GM21786 (cell line): ENCODE results near the gene RGS14.
"Not testable (repeated sequence)": the region's sequence is repeated elsewhere in the genome, so short reads cannot be mapped to it uniquely, and the experiment has no call there.

Source experiments
- ATAC-seq: cut with Tn5 transposase; IDR thresholded peaks from one replicate; pipeline ENCODE4 v1.9.1; 2021; ENCODE audit not compliant: unreplicated experiment

Gene RGS14

DNA sequence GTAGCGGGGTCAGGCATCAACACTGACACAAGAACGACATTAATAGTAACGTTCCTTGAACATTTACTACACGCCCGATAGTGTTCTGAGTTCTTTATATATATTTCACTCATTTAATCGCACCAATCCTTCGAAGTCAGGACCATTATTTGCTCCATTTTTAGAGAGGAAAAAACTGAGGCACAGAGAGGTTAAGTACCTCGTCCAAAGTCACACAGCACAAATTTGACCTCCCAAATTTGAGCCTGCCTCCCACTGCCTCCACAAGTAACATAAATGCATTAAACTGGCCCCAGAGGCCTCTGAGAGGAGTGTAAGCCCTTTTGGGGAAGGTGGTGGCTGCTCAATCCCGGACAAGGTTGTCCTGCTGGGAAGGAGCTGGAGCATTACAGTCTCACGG is 5.8 kb downstream of the RGS14 start:
- ATAC-seq = no peak

DNA sequence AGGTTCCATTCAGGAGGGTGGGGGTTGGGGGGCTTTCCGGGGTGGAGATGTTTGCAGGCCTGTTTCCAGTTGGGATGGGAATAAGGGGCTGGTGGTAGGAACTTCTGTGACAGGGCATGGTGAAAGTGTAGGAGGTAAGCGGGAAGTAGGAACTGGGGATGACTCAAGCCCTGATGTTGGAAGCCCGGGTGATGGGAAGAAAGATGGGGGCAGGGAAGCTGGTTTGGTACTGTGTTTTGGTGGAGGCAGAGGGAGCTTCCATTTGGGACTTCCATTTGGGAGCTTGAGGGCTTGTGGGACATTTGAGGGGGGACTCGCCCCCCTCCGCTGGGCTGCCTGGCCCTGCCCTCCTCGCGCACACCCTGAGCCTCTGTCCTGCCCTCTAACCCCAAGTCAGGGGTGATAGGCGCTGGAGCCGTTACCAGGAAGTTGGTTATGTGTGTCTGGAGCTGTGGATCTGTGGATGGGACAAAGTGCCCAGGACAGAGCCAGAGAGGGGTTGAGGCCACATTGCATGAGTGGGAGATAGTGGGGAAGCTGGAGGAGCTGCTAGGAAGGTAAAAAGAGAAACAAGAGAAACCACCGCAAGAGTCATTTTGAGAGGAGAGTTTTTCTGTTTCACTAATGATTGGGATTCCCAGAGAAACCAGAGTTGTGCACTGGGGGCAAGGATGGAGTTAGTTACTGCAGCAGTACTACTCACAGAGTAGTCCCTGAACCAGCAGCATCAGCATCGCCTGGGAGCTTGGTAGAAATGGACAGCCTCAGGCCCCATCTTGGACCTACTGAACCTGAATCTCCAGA is 6.6 kb downstream of the RGS14 start:
- ATAC-seq = peak; percentile 35

DNA sequence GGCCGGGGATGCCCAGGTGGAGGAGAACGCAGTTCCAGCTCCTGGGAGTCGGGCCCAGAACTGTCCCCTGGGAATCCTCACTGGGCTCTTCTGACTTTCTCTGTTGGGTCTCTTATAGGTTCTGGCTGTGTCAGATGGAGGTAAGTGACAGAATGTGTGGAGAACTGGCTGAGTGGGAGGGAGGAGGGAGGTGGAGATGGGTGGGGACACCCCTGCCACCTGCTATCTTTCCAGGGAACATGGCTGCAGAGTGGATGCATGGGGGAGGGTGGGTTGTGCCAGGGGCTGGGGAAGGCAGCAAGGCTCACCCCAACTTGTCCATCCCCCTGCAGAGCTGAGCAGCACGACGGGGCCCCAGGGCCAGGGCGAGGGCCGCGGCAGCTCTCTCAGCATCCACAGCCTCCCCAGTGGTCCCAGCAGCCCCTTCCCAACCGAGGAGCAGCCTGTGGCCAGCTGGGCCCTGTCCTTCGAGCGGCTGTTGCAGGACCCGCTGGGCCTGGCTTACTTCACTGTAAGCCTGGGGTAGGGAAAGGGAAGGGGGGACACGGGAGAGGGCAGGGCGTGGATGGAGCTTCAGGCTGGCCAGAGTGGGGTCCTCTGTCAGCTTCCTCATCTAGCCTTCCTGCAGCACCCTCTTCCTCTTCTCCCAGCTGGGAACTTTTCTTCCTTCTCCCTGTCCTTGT is 8.3 kb downstream of the RGS14 start:
- no peak for ATAC-seq

DNA sequence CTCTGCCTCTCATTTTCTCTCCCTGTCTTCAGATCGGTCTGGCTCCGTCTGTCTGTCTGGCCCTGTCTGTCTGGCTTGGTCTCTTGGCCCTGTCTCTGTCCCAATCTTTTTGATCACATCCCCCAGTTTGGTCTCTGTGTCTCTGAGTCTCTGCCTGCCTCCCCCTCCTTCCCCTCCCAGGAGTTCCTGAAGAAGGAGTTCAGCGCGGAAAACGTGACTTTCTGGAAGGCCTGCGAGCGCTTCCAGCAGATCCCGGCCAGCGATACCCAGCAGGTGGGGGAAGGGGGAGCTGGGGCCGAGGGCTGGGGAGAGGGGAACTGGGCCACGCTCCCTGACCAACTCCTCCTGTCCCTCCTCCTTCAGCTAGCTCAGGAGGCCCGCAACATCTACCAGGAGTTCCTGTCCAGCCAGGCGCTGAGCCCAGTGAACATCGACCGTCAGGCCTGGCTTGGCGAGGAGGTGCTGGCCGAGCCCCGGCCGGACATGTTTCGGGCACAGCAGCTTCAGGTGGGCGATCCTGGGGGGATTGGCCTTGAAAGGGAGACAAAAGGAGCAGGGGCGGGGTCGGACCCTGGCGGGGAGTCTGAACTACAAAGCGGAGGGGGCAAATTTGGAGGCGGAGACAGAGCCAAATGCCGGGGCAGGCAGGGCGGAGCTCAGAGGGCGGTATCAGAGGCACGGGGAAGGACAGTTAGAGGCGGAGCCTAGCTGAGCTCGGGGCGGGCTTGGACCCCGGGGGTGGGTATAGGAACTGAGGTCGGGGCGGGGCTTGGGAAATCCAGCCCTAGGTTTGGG is 9.0 kb downstream of the RGS14 start:
- no peak for ATAC-seq

DNA sequence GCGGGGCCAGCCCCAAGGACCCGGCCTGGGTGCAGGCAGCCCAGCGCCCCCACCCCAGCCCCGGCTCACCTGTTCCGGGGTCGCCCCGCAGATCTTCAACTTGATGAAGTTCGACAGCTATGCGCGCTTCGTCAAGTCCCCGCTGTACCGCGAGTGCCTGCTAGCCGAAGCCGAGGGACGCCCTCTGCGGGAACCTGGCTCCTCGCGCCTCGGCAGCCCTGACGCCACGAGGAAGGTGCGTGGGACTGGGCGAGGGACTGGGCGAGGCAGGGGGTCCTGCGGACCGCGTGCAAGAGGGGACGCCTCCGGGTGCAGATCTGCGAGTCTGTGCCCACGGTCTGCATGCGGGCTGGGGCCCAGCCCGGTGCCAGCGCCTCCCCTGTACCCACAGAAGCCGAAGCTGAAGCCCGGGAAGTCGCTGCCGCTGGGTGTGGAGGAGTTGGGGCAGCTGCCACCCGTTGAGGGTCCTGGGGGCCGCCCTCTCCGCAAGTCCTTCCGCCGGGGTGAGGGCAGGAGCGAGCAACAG is 9.7 kb downstream of the RGS14 start:
- no peak for ATAC-seq

DNA sequence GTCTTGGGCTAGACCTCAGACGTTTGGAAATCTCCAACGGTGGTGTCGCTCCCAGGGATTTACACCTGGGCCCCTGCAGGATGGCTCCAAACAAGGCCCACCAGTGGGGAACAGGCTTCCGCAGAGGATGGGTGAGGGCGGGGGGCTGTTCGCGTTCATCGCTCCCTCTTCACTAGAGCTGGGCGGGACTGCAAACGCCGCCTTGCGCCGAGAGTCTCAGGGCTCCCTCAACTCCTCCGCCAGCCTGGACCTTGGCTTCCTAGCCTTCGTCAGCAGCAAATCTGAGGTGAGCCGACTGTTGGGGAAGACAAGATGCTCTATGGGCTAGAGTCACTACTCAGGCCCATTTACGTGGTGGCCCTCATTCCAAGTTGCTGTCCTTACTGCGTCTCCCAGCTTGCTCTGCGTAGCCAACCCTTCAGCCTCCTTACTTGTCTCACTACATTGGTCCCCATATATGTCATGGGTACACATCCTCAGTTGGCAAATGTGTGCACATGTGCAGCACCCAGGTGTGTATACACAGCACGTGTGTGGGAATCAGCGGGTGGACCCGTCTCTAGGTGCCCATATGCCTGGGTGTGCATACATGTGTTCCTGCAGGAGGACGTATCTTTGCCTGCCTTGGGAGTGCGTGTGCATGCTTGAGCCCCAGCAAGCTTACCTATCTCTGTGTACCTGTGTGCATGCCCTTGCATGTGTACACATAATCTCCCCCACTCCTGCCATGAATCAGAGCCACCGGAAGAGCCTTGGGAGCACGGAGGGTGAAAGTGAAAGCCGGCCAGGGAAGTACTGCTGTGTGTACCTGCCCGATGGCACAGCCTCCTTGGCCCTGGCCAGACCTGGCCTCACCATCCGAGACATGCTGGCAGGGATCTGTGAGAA is 10.5 kb downstream of the RGS14 start:
- no peak for ATAC-seq

DNA sequence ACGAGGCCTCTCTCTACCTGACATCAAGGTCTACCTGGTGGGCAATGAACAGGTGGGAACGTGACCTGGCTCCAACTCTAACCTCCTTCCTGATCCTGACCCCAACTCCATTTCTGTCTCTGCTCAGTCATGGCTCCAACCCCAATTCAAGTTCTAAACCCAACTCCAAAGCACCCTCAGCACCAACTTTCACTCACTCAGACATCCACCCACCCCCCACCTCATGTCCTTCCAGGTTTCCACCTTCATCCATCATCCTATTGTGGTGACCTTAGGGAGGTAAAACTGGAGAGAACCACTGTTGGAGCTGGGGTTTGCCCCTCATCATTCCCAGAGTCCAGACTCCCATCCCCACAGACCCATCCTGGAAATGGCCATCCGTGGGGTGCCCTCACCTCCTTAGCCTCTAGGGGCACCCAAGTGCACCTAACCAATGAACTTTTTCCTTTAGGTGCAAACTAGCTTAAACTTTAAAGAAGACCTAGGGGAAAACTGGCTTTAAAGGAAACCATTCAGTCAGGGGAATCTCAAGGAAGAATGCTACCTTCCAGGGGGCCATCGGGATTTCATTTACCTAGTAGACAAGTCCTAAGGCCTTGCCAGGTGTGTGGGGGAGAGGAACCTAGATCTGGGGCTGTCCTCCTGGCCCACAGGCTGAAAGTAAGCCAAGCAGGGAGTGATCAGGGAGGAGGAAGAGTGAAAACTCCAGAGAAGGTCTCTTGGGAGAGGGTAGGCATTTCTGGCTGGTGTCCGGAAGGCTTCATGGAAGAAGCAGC is 11.3 kb downstream of the RGS14 start:
- ATAC-seq = no peak

DNA sequence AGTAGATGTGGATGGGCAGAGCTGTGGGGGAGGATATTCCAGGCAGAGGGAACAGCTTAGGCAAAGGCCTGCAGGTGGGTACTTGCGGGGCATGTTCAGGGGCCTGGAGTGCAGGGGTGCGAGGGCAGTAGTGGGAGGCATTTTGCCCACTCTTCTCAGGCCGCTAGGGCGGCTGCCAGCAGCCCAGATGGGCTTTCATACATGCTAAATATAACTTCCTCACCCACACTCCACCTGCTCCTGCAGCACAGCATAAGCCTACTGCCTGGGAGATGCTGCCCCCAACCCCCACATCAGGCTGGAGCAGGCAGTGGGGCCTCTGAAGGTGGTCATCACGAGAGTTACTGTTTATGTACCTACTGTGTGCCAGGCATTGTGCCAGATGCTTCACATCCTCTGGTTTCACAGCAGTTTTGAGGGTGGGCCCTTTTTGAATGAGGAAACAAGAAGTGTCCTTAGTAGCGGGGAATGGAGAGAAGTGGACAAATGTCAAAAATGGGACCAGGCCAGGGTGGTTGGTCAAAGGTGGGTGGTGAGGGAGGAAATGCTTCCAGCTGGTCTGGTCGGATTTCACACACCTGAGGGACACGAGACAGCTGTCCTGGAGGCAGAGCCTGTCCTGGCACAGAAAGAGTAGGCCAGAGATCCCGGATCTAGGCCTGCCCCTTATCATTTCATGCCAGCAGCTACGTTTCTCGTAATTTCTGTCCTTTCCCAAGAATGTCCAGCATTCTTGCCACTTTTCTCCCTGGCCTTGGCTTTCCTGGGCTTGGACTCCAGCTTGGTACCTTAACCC is 12.1 kb downstream of the RGS14 start:
- no peak for ATAC-seq

DNA sequence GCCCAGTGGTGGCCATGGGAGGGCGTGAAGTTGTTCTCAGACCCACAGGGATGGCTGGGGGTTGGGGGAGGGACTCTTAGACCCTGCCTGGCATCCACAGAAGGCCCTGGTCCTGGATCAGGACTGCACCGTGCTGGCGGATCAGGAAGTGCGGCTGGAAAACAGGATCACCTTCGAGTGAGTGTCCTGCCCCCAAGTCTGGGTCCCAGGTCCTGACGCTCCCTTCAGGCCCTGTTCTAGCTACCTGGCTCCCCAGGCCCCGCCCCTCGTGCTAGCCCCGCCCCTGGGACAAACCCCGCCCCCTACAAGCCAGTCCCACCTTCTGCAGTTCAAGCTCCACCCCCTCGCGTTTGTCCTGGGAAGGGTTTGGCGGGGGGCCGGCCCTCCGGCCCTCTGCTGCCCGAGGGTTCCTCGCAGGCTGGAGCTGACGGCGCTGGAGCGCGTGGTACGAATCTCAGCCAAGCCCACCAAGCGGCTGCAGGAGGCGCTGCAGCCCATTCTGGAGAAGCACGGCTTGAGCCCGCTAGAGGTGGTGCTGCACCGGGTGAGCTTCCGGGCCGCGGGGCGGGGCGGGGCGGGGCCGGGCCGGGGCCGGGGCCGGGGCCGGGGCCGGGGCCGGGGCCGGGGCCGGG is 12.9 kb downstream of the RGS14 start:
- ATAC-seq = peak; percentile 66

DNA sequence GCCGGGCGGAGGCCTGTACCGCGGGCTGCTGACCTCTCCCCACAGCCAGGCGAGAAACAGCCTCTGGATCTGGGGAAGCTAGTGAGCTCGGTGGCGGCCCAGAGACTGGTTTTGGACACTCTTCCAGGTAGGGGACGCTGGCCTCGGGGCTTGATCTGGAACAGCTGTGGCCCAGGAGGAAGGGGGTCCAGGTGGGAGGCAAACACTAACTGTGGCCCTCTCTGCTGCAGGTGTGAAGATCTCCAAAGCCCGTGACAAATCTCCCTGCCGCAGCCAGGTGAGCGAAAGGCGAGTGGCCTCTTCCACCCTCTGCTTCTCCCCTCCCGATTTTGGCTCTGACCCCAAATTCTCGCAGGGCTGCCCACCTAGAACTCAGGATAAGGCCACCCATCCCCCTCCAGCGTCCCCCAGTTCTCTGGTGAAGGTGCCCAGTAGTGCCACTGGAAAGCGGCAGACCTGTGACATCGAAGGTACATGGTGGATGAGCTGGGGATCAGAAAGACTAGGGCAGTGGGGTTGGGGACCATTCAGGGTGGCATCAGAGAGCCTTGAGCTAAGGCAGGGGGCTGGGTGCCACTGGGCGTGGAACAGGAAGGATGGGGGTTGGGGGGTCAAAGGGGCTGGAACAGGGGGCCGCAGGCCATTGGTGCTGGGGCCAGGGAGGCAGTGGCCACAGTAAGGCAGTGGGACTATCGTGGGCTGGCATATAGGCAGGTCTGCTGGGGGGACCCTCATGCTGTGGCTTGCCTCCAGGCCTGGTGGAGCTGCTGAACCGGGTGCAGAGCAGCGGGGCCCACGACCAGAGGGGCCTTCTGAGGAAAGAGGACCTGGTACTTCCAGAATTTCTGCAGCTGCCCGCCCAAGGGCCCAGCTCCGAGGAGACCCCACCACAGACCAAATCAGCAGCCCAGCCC is 13.7 kb downstream of the RGS14 start:
- no peak for ATAC-seq

DNA sequence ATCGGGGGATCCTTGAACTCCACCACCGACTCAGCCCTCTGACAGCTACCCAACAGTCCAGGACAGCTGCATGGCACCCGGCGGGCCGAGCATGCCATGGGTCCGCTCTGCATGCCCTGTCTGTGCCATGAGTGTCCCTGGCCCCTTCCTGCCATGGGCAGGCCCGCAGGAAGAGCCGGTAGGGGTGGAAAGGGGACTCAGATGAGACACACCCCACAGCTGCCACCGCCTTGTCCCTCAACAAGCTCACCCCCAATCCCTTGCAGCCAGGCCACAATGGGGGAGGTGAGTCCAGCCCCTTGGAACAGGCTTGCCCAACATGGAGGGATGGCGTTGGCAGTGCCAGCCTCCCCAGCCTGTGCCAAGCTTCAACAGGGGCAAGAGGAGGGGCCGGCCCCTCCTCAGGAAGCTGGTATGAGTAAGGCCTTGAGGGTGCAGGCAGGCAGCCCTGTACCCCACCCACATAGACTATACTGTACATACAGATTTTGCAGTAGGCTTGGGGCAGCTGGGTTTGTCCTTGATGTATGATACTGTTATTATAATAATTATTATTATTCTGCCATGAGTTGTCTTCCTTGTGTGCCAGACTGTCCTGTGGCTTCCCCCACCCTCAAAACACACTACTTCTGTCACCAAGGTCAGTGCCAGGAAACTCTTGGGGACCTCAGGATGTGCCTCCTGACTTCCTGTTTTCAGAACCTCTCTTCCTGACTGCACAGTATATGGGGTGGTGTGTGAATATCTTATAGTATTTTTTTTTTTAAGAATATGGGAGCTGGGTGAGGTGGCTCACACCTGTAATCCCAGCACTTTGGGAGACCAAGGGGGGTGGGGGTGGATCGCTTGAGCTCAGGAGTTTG is 14.5 kb downstream of the RGS14 start:
- ATAC-seq = no peak

DNA sequence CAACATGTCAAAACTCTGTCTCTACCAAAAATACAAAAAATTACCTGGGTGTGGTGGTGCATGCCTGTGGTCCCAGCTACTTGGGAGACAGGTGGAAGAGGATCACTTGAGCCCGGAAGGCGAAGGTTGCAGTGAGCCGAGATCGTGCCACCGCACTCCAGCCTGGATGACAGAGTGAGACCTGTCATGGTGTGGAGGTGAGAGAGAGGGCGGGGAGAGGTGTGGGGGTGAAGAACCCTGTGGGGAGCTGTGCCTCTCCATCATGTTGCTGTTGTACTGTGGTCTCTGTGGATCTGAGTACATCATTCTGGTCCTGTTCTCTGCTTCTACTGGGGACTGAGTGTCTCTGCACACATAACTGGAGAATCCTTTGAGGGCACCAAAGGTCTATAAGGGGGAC is 15.2 kb downstream of the RGS14 start:
- ATAC-seq = no peak

DNA sequence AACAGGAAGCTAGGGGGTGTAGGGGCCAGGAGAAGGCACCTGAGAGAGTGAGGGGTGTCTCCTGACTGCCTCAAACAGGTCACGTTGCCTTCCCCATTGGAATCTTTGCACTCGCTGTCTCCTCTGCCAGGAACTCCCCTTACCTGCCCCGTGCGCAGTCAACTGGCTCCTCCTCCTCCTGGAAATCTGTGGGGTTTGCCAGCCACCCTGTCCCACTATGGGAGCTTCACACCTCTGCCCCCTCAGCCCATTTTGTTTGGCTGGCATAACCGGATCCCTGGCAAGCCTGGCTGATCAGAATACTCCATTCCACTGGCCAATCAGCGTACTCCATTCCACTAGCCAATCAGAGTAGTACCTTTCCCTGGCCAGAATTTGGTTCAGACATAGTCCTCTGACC is 16.1 kb downstream of the RGS14 start:
- ATAC-seq = no peak

DNA sequence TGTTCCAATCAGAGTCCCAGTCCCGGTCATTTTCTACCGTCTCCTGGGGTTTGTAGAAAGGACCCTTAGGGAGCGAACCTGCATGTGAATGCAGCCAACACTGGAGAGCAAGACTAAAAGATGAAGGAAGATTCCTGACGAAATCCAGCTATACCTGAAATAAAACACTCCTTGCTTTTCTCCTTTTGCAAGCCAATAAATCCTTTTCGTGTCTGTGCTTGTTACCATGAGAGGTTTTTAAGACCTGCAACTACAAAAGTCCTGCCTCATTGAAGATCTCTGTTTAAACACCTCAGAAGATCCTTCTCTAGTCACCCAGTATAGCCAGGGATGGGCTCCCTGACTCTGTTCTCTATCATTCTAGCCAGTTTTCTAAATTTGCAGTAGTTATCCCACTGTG is 16.5 kb downstream of the RGS14 start:
- ATAC-seq = no peak

DNA sequence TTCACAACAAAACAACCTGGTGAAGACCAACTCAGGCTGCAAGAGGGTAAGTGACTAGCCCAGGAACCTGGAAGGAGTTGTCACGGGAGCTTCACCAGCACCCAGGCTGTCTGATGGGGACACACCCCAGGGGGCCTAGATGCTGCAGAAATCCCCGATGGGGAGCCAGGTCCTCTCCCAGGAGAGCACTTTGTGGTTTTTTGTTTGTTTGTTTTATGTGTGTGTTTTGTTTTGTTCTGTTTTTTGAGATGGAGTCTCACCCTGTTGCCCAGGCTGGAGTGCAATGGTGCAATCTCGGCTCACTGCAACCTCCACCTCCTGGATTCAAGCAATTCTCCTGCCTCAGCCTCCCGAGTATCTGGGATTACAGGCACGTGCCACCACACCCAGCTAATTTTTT is 17.8 kb downstream of the RGS14 start:
- not testable (repeated sequence) for ATAC-seq

DNA sequence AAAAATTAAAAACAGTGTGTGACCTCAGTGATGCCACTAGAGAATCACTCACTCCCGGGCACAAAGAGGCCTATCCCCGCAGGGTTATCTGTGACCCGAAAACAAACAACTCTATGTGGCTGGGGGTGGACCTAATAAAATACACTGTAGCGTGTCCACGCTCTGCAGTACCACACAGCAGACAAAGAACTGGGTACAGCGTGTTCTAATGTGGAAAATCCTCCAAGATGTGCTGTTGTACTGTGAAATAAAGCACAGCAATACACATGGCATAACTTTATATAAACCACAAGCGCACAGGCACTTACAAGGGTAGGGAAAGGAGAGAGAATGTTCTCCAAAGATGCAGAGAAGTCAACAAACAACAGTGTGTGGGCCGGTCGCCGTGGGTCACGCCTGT is 18.4 kb downstream of the RGS14 start:
- ATAC-seq = no peak
